Activated CD4-positive, alpha-beta T cell treated with anti-CD3 and anti-CD28 coated beads, Interleukin-2, amount 50 U/mL, for 16 hours (primary cell): Measurements from ENCODE around the gene LGMN.
A peak's percentile ranks its signal among the peaks of the same experiment; 100 is the strongest.
"Not testable (repeated sequence)": the region's sequence is repeated elsewhere in the genome, so short reads cannot be mapped to it uniquely, and the experiment has no call there.

ENCODE experiments used
- DNase-seq: peaks from one replicate; pipeline ENCODE4 v3.0.0-alpha.2; 2020

LGMN gene

GRCh38 chr14:92759679-92760523, 11.5 kb upstream of the LGMN start:
- DNase-seq: no peak

GRCh38 chr14:92759300-92759678, 10.9 kb upstream of the LGMN start:
- DNase-seq: no peak

- no peak for DNase-seq
These were observed 8.0 kb upstream of the LGMN start for GRCh38 chr14:92756446-92756845.

- no peak for DNase-seq
These were observed 7.1 kb upstream of the LGMN start for GRCh38 chr14:92755495-92755894.

GRCh38 chr14:92754966-92755365, 6.5 kb upstream of the LGMN start:
- no peak for DNase-seq

- DNase-seq: no peak
These were observed 4.8 kb upstream of the LGMN start for GRCh38 chr14:92753250-92753649.

GRCh38 chr14:92751819-92752218, 3.4 kb upstream of the LGMN start:
- no peak for DNase-seq

- DNase-seq: no peak
These were observed 2.6 kb upstream of the LGMN start for GRCh38 chr14:92750994-92751400.

GRCh38 chr14:92750222-92750728, 1.8 kb upstream of the LGMN start:
- DNase-seq: not testable (repeated sequence)

GRCh38 chr14:92747701-92748258, 647 bp downstream of the LGMN start:
- no peak for DNase-seq

- no peak for DNase-seq
These were observed 4.2 kb downstream of the LGMN start for GRCh38 chr14:92744198-92744597.

GRCh38 chr14:92740440-92740839, 8.0 kb downstream of the LGMN start:
- no peak for DNase-seq

- DNase-seq: no peak
These were observed 10.7 kb downstream of the LGMN start for GRCh38 chr14:92737619-92738188.

- no peak for DNase-seq
These were observed 11.2 kb downstream of the LGMN start for GRCh38 chr14:92737206-92737605.

GRCh38 chr14:92735344-92735743, 13.1 kb downstream of the LGMN start:
- DNase-seq: no peak

GRCh38 chr14:92734618-92735017, 13.8 kb downstream of the LGMN start:
- DNase-seq: no peak

- no peak for DNase-seq
These were observed 15.4 kb downstream of the LGMN start for GRCh38 chr14:92733007-92733406.

- DNase-seq: no peak
These were observed 16.8 kb downstream of the LGMN start for GRCh38 chr14:92731622-92732115.

- peak; percentile 85 for DNase-seq
These were observed 18.6 kb downstream of the LGMN start for GRCh38 chr14:92729634-92730358.

- DNase-seq: peak; percentile 91
These were observed 19.6 kb downstream of the LGMN start for GRCh38 chr14:92728759-92729364.

GRCh38 chr14:92726933-92727262, 21.5 kb downstream of the LGMN start:
- DNase-seq: no peak

GRCh38 chr14:92726135-92726932, 22.1 kb downstream of the LGMN start:
- DNase-seq: peak; percentile 67
